Activated CD8-positive, alpha-beta T cell treated with anti-CD3 and anti-CD28 coated beads, Interleukin-2, amount 10 ng/mL, durations not matched to agents 7 days and 5 days (primary cell): ENCODE data around the gene PTPRM. TPM values are rescaled to one million over a fixed set of nuclear protein-coding genes. Genes with fewer than 3 reads are reported as not detected.

Source experiments
- ATAC-seq: fragments of 150-1000 bp; cut with Tn5 transposase; one replicate; pipeline ENCODE4 v1.10.0; 2021; ENCODE audit warnings: moderate library complexity
- CTCF ChIA-PET: fragments of 350-600 bp; sonication (Branson Sonifier 250); formaldehyde crosslinking; loops from one replicate; lab custom pipeline; 2021; ENCODE audit warnings: antibody characterized with exemption; lab: Charles Lee
- POLR2A ChIA-PET: fragments of 350-600 bp; sonication (Branson Sonifier 250); formaldehyde crosslinking; loops from one replicate; lab custom pipeline; 2021; ENCODE audit warnings: antibody characterized with exemption; lab: Charles Lee
- DNase-seq: peaks from one replicate; pipeline ENCODE4 v3.0.0-alpha.2; 2020
- H3K27ac Mint-ChIP-seq: one replicate; pipeline ENCODE4 v1.8.0; 2021; ENCODE audit warnings: mild to moderate bottlenecking, mixed read lengths
- H3K27me3 Mint-ChIP-seq: one replicate; pipeline ENCODE4 v1.8.0; 2021; ENCODE audit warnings: low read depth, mixed read lengths
- H3K36me3 Mint-ChIP-seq: one replicate; pipeline ENCODE4 v1.8.0; 2021; ENCODE audit warnings: low read depth, mixed read lengths
- H3K4me1 Mint-ChIP-seq: one replicate; pipeline ENCODE4 v1.8.0; 2021; ENCODE audit warnings: low read depth, mixed read lengths
- H3K4me3 Mint-ChIP-seq: one replicate; pipeline ENCODE4 v1.8.0; 2021; ENCODE audit warnings: mild to moderate bottlenecking, mixed read lengths
- H3K9me3 Mint-ChIP-seq: one replicate; pipeline ENCODE4 v1.8.0; 2022; ENCODE audit warnings: mixed read lengths; ENCODE audit not compliant: insufficient read depth
- total RNA-seq, 2 experiments: library from RNA; stranded (reverse); gene quantifications; one replicate each; pipeline ENCODE4 v1.2.3, GENCODE V29; 2021

PTPRM gene
- total RNA-seq, 2 experiments from 2014 or later: 0.76 to 1.0 TPM

- H3K9me3 Mint-ChIP-seq: no peaks in the 10 kb centered on the region
- H3K36me3 Mint-ChIP-seq: no peaks in the 10 kb centered on the region
- no peak overlapping the region for H3K4me3 Mint-ChIP-seq
- POLR2A ChIA-PET: no interaction called here
- ATAC-seq (no peak), DNase-seq (no peak)
- CTCF ChIA-PET: no interaction called here
- H3K4me1 Mint-ChIP-seq: no peaks in the 10 kb centered on the region
- no peaks in the 10 kb centered on the region for H3K27me3 Mint-ChIP-seq
- H3K27ac Mint-ChIP-seq: no peak overlapping the region
These were observed 119.2 kb downstream of the PTPRM start for GRCh38 chr18:7686278-7686677.

- DNase-seq (no peak), ATAC-seq (no peak)
- CTCF ChIA-PET: no interaction called here
- no peaks in the 10 kb centered on the region for H3K36me3 Mint-ChIP-seq
- H3K9me3 Mint-ChIP-seq: no peaks in the 10 kb centered on the region
- H3K4me3 Mint-ChIP-seq: no peak overlapping the region
- H3K27me3 Mint-ChIP-seq: no peaks in the 10 kb centered on the region
- no peak overlapping the region for H3K27ac Mint-ChIP-seq
- POLR2A ChIA-PET: no interaction called here
- H3K4me1 Mint-ChIP-seq: no peaks in the 10 kb centered on the region
These were observed 121.5 kb downstream of the PTPRM start for GRCh38 chr18:7688580-7688979.

- Mint-ChIP-seq H3K4me3 (no peak overlapping the region), H3K27ac (no peak overlapping the region), H3K36me3 (no peaks in the 10 kb centered on the region), H3K4me1 (no peaks in the 10 kb centered on the region), H3K9me3 (no peaks in the 10 kb centered on the region), H3K27me3 (no peaks in the 10 kb centered on the region)
- CTCF ChIA-PET: no interaction called here
- DNase-seq (no peak), ATAC-seq (no peak)
- POLR2A ChIA-PET: no interaction called here
These were observed 124.1 kb downstream of the PTPRM start for GRCh38 chr18:7691206-7691605.

- no peak overlapping the region for H3K4me3 Mint-ChIP-seq
- H3K36me3 Mint-ChIP-seq: no peaks in the 10 kb centered on the region
- ATAC-seq (no peak), DNase-seq (no peak)
- ChIA-PET POLR2A (no interaction called here), CTCF (no interaction called here)
- H3K27ac Mint-ChIP-seq: no peak overlapping the region
- H3K4me1 Mint-ChIP-seq: no peaks in the 10 kb centered on the region
- no peaks in the 10 kb centered on the region for H3K9me3 Mint-ChIP-seq
- no peaks in the 10 kb centered on the region for H3K27me3 Mint-ChIP-seq
These were observed 129.7 kb downstream of the PTPRM start for GRCh38 chr18:7696780-7697179.

GRCh38 chr18:7697306-7697705 lies 130.2 kb downstream of the PTPRM start:
- H3K4me3 Mint-ChIP-seq: no peak overlapping the region
- CTCF ChIA-PET: no interaction called here
- no peaks in the 10 kb centered on the region for H3K4me1 Mint-ChIP-seq
- DNase-seq: no peak
- H3K27me3 Mint-ChIP-seq: no peaks in the 10 kb centered on the region
- POLR2A ChIA-PET: no interaction called here
- ATAC-seq: no peak
- H3K36me3 Mint-ChIP-seq: no peaks in the 10 kb centered on the region
- no peak overlapping the region for H3K27ac Mint-ChIP-seq
- H3K9me3 Mint-ChIP-seq: no peaks in the 10 kb centered on the region

GRCh38 chr18:7711495-7711894 lies 144.4 kb downstream of the PTPRM start:
- Mint-ChIP-seq H3K27me3 (no peaks in the 10 kb centered on the region), H3K9me3 (peaks cover 4% of the 10 kb centered on the region), H3K4me3 (no peak overlapping the region), H3K36me3 (no peaks in the 10 kb centered on the region), H3K4me1 (no peaks in the 10 kb centered on the region), H3K27ac (no peak overlapping the region)
- no peak for ATAC-seq
- CTCF ChIA-PET: no interaction called here
- DNase-seq: no peak
- POLR2A ChIA-PET: no interaction called here

- DNase-seq: no peak
- peaks cover 8% of the 10 kb centered on the region for H3K9me3 Mint-ChIP-seq
- no peak overlapping the region for H3K27ac Mint-ChIP-seq
- H3K4me1 Mint-ChIP-seq: no peaks in the 10 kb centered on the region
- no peaks in the 10 kb centered on the region for H3K36me3 Mint-ChIP-seq
- CTCF ChIA-PET: no interaction called here
- H3K27me3 Mint-ChIP-seq: no peaks in the 10 kb centered on the region
- POLR2A ChIA-PET: no interaction called here
- no peak overlapping the region for H3K4me3 Mint-ChIP-seq
- no peak for ATAC-seq
These were observed 153.3 kb downstream of the PTPRM start for GRCh38 chr18:7720395-7720794.

GRCh38 chr18:7721532-7721931 lies 154.4 kb downstream of the PTPRM start:
- no peak for ATAC-seq
- Mint-ChIP-seq H3K4me3 (no peak overlapping the region), H3K36me3 (no peaks in the 10 kb centered on the region), H3K4me1 (no peaks in the 10 kb centered on the region), H3K27ac (no peak overlapping the region), H3K9me3 (peaks cover 8% of the 10 kb centered on the region), H3K27me3 (no peaks in the 10 kb centered on the region)
- ChIA-PET CTCF (no interaction called here), POLR2A (no interaction called here)
- DNase-seq: no peak

- DNase-seq (no peak), ATAC-seq (no peak)
- POLR2A ChIA-PET: no interaction called here
- Mint-ChIP-seq H3K4me1 (no peaks in the 10 kb centered on the region), H3K27me3 (no peaks in the 10 kb centered on the region), H3K9me3 (peaks cover 8% of the 10 kb centered on the region), H3K4me3 (no peak overlapping the region), H3K36me3 (no peaks in the 10 kb centered on the region), H3K27ac (no peak overlapping the region)
- CTCF ChIA-PET: no interaction called here
These were observed 155.8 kb downstream of the PTPRM start for GRCh38 chr18:7722955-7723354.

- no peaks in the 10 kb centered on the region for H3K4me1 Mint-ChIP-seq
- H3K27ac Mint-ChIP-seq: no peak overlapping the region
- H3K36me3 Mint-ChIP-seq: no peaks in the 10 kb centered on the region
- peaks cover 6% of the 10 kb centered on the region for H3K9me3 Mint-ChIP-seq
- no peak for DNase-seq
- H3K27me3 Mint-ChIP-seq: no peaks in the 10 kb centered on the region
- H3K4me3 Mint-ChIP-seq: no peak overlapping the region
- CTCF ChIA-PET: interaction anchor here (0.6 kb wide), 1 partner anchor 510 kb away, joined by 3 read pairs; no protein-coding TSS in a partner anchor
- ATAC-seq: no peak
- POLR2A ChIA-PET: no interaction called here
These were observed 156.4 kb downstream of the PTPRM start for GRCh38 chr18:7723558-7723957.

- no peaks in the 10 kb centered on the region for H3K9me3 Mint-ChIP-seq
- H3K36me3 Mint-ChIP-seq: no peaks in the 10 kb centered on the region
- H3K4me1 Mint-ChIP-seq: no peaks in the 10 kb centered on the region
- POLR2A ChIA-PET: no interaction called here
- no peak overlapping the region for H3K4me3 Mint-ChIP-seq
- no peak overlapping the region for H3K27ac Mint-ChIP-seq
- H3K27me3 Mint-ChIP-seq: no peaks in the 10 kb centered on the region
- CTCF ChIA-PET: no interaction called here
- no peak for DNase-seq
- ATAC-seq: no peak
These were observed 158.4 kb downstream of the PTPRM start for GRCh38 chr18:7725473-7725872.

- ChIA-PET CTCF (no interaction called here), POLR2A (no interaction called here)
- H3K36me3 Mint-ChIP-seq: no peaks in the 10 kb centered on the region
- no peaks in the 10 kb centered on the region for H3K4me1 Mint-ChIP-seq
- no peak overlapping the region for H3K27ac Mint-ChIP-seq
- H3K27me3 Mint-ChIP-seq: no peaks in the 10 kb centered on the region
- no peaks in the 10 kb centered on the region for H3K9me3 Mint-ChIP-seq
- DNase-seq (no peak), ATAC-seq (no peak)
- H3K4me3 Mint-ChIP-seq: no peak overlapping the region
These were observed 158.8 kb downstream of the PTPRM start for GRCh38 chr18:7725897-7726296.

- H3K27me3 Mint-ChIP-seq: no peaks in the 10 kb centered on the region
- no peak for ATAC-seq
- ChIA-PET POLR2A (no interaction called here), CTCF (no interaction called here)
- no peak overlapping the region for H3K4me3 Mint-ChIP-seq
- H3K4me1 Mint-ChIP-seq: no peaks in the 10 kb centered on the region
- no peak for DNase-seq
- no peak overlapping the region for H3K27ac Mint-ChIP-seq
- no peaks in the 10 kb centered on the region for H3K36me3 Mint-ChIP-seq
- no peaks in the 10 kb centered on the region for H3K9me3 Mint-ChIP-seq
These were observed 159.4 kb downstream of the PTPRM start for GRCh38 chr18:7726522-7726921.
